Measurements from ENCODE around the gene CFAP74. TPM values are rescaled to one million over a fixed set of nuclear protein-coding genes. Genes with fewer than 3 reads are reported as not detected.

CFAP74 gene
- total RNA-seq, 2 experiments from 2014 or later = not detected

DNA sequence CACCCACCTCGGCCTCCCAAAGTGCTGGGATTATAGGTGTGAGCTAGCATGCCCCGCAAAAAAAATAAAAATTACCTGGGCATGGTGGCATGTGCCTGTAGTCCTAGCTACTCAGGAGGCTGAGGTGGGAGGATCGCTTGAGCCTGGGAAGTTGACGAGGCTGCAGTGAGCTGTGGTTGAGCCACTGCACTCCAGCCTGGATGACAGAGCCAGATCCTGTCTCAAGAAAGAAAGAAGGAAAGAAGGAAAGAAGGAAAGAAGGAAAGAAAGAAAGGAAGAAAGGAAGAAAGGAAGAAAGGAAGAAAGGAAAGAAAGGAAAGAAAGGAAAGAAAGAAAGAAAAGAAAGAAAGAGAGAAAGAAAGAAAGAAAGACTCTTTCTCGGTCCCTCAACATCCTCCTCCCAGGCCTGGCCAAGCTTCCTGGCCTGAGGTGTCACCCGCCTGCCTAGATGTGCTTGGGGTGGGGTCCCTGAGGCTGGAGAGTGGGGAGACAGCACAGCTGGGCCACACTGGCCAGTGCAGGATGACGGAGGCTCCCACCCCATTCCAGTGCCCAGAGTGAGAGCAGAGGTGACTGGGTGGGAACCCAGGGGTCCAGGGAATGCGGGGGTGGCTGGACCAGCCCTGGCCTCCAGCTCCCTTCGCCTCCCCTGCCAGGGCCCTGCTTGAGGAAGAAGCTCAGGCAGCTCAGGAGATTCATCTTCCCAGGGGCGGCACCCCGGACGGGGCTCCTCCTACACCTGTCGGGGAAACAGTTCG is 102.5 kb downstream of the CFAP74 start:
- H3K4me3 Mint-ChIP-seq = no peak overlapping the region
- H3K27me3 Mint-ChIP-seq = peaks cover 1% of the 10 kb centered on the region
- peaks cover 8% of the 10 kb centered on the region for H3K4me1 Mint-ChIP-seq
- no peaks in the 10 kb centered on the region for H3K36me3 Mint-ChIP-seq (ENCODE audit: low read depth)
- CTCF ChIA-PET = interaction anchor here (1.1 to 5.2 kb wide), 4 partner anchors 7 to 132 kb away, joined by 3 to 30 read pairs (median 4); no protein-coding TSS in a partner anchor
- H3K9me3 Mint-ChIP-seq = no peaks in the 10 kb centered on the region
- H3K27ac Mint-ChIP-seq = no peak overlapping the region
- DNase-seq = no peak
- POLR2A ChIA-PET = interaction anchor here (1.0 to 2.1 kb wide), 4 partner anchors 9 to 119 kb away, joined by 3 to 8 read pairs (median 4); no protein-coding TSS in a partner anchor

DNA sequence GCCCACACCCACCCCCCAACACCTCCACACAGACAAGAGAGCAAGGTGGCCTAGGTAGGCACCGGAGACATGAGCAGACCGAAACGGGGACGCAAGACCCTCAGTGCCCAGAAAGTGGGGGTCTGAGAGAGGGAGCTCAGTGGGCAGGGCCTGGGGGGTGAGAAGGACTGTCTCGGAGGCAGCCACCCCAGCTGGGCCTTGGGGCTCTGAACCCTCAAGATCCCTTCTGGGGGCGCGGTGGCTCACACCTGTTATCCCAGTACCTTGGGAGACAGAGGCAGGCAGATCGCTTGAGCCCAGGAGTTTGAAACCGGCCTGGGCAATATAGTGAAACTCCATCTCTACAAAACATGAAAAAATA is 103.6 kb downstream of the CFAP74 start:
- no peak overlapping the region for H3K4me3 Mint-ChIP-seq
- peaks cover 14% of the 10 kb centered on the region for H3K4me1 Mint-ChIP-seq
- H3K36me3 Mint-ChIP-seq (ENCODE audit: low read depth) = no peaks in the 10 kb centered on the region
- no peak overlapping the region for H3K27ac Mint-ChIP-seq
- POLR2A ChIA-PET = interaction anchor here (3.9 kb wide), 1 partner anchor 9 kb away, joined by 20 read pairs; no protein-coding TSS in a partner anchor
- peaks cover 6% of the 10 kb centered on the region for H3K27me3 Mint-ChIP-seq
- CTCF ChIA-PET = interaction anchor here (1.1 to 5.2 kb wide), 2 partner anchors 8 to 131 kb away, joined by 3 to 30 read pairs; no protein-coding TSS in a partner anchor
- H3K9me3 Mint-ChIP-seq = no peaks in the 10 kb centered on the region
- DNase-seq = no peak

DNA sequence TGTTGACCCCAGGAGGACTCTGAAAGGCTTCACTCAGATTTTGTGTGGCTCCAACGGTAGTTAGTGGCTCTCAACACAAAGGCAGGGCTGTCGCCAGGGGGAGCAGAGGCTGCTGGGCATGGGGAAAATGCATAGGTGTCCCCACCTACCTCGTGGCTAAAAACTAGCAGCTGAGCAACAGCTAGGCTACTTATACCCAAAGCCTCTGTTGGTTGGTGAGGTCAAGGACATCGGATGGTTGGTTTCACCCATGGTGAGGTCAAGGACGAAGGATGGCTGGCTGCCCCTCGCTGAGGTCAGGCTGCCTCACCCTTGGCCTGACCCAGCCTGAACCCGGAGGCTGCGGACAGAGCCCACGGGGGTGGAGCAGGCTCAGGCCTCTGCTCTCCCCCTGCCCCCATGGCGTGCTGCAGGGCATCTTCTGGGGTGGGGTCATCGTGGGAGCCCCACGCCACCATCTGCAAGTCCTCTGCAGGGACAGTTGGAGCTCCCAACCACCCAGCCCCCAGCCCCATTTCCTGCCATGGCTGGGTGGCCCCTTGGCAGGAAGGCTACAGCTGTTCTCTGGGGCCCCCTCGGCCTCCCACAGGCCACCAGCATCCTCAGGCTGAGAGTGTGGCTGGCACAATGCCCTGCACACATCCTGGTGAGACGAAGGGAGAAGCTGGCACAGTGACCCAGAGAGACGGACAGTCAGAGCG is 104.2 kb downstream of the CFAP74 start:
- peaks cover 6% of the 10 kb centered on the region for H3K27me3 Mint-ChIP-seq
- ChIA-PET POLR2A (interaction anchor here (1.1 to 3.9 kb wide), 2 partner anchors 10 to 18 kb away, joined by 3 to 20 read pairs; no protein-coding TSS in a partner anchor), CTCF (interaction anchor here (0.6 to 5.2 kb wide), 2 partner anchors 9 to 92 kb away, joined by 7 to 30 read pairs; no protein-coding TSS in a partner anchor)
- no peaks in the 10 kb centered on the region for H3K9me3 Mint-ChIP-seq
- no peaks in the 10 kb centered on the region for H3K36me3 Mint-ChIP-seq (ENCODE audit: low read depth)
- H3K4me1 Mint-ChIP-seq = peaks cover 19% of the 10 kb centered on the region
- no peak for DNase-seq
- no peak overlapping the region for H3K4me3 Mint-ChIP-seq
- H3K27ac Mint-ChIP-seq = no peak overlapping the region

DNA sequence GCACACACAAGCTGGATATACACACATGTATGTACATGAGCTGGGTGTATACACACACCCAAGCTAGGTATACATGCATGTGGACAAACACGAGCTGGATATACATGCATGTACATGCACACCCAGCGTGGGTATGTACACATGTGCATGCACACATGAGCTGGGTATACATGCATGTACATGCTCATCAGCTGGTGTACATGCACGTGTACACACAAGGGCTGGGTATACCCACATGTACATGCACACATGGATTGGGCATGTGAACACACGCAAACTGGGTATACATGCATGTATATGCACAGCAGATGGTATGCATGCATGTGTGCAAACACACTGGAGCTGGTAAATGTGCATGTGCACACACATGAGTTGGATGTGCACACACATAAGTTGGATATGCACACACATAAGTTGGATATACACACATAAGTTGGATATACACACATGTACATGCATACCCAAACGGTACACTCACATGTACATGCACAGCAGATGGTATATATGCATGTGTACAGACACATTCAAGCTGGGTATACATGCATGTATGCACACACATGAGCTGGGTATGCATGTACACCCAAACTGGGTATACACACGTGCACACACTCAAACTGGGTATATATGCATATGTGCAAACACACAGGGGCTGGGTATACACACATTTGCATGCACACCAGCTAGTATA is 105.2 kb downstream of the CFAP74 start:
- ChIA-PET POLR2A (interaction anchor here (1.1 to 3.9 kb wide), 3 partner anchors 10 to 17 kb away, joined by 3 to 20 read pairs (median 11); no protein-coding TSS in a partner anchor), CTCF (interaction anchor here (1.1 to 5.2 kb wide), 3 partner anchors 7 to 122 kb away, joined by 5 to 30 read pairs (median 7); no protein-coding TSS in a partner anchor)
- Mint-ChIP-seq H3K4me1 (peaks cover 20% of the 10 kb centered on the region), H3K27ac (no peak overlapping the region), H3K27me3 (peaks cover 6% of the 10 kb centered on the region), H3K36me3 (ENCODE audit: low read depth) (no peaks in the 10 kb centered on the region), H3K9me3 (no peaks in the 10 kb centered on the region), H3K4me3 (no peak overlapping the region)
- no peak for DNase-seq

DNA sequence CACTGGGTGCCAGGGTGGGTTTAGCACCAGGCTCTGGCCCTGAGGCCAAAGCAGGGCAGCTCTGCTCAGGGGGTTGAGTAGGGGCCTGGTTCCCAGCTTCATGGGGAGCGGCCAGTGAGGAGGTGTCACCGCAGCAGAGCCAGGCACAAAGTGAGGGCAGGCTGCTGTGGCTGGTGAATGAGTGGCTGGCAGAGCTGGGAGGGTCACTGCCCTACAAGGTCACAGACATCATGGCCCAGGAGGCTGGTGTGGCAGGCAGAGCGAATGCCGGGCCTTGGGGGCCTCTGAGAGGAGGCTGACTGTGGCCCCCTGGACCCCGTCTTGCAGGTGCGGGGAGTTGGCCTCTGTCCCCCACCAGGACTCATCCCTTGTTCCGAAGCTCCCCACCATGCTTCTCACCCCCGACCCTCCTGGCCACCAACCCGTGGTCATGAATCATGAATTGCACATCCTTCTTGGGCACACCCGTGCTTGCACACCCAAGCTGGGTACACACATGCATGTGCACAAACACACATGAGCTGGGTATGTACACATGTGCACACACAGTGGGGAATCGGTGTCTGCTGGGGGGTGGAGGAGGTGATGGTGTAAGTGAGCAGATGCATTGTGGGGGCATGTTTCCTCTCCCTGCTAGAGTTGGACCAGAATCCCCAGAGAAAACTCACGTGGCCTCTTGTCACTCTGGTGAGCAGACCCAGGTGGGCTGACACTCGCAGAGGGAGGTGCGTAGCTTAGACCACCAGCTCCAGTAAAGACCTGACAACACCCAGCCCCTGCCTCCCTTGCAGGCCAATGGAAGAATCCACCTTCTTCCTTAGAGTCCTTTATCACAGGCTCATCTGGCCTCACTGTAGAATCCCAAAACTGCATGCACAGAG is 107.9 kb downstream of the CFAP74 start:
- Mint-ChIP-seq H3K4me3 (no peak overlapping the region), H3K36me3 (ENCODE audit: low read depth) (peaks cover 7% of the 10 kb centered on the region), H3K27ac (no peak overlapping the region), H3K4me1 (peaks cover 32% of the 10 kb centered on the region), H3K9me3 (no peaks in the 10 kb centered on the region), H3K27me3 (peaks cover 6% of the 10 kb centered on the region)
- POLR2A ChIA-PET = interaction anchor here (1.4 to 3.9 kb wide), 2 partner anchors 10 to 13 kb away, joined by 3 to 20 read pairs; no protein-coding TSS in a partner anchor
- DNase-seq = no peak
- CTCF ChIA-PET = interaction anchor here (0.9 to 5.2 kb wide), 3 partner anchors 10 to 13 kb away, joined by 3 to 30 read pairs (median 6); no protein-coding TSS in a partner anchor

DNA sequence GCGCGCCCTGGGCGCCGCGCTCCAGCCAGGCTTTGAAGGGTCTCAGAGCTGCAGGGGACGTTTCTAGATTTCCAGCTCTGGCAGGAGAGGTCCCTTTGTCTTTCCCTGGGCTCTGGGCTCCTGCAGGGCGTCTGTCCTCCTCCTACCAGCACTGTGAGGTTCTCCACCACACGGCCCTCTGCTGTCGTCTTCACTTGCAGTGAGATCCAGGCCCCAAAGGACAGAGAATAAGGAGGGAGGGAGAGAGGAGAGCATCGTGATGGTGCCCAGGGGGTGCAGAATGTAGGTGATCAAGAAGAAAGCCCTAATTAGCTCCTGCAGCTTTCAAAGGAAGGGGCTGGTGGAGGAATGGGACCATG is 108.5 kb downstream of the CFAP74 start:
- POLR2A ChIA-PET = interaction anchor here (1.4 kb wide), 1 partner anchor 11 kb away, joined by 3 read pairs; no protein-coding TSS in a partner anchor

DNA sequence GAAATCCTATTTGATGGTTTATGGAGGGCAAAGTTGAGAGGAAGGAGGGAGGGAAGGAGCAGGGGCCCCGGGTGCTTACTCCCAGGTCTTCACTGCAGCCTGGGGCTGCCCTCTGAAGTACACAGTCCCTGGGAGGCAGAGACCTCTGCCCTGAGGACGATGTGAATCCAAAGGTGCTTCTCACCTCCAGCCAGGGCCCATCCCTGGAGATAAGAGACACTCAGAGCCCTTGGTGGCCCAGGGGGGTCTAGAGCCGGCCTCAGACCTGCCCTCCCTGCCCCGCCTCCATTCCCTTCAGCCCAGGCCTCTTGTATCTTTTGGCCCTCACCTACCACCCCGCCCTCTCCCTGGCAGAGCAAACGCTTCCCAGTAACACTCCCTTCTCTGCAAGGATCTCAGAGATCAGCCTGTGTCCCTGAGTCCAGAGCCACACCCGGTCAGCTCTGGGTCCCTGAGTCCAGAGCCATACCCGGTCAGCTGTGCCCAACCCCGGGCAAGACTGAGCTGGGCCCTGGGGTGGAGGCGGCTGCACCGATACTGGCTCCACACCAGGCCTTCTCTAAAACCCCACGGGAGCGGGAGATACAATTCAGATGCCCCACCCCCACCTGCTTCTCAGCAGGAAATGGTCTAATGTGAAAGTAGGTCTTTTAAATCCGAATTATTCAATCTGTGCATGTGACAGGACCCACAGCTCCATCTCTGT is 109.1 kb downstream of the CFAP74 start:
- H3K4me1 Mint-ChIP-seq = peaks cover 32% of the 10 kb centered on the region
- ChIA-PET POLR2A (interaction anchor here (1.3 to 1.4 kb wide), 2 partner anchors 11 to 114 kb away, joined by 3 read pairs; no protein-coding TSS in a partner anchor), CTCF (interaction anchor here (0.7 to 1.0 kb wide), 3 partner anchors 11 to 14 kb away, joined by 3 to 6 read pairs (median 5); no protein-coding TSS in a partner anchor)
- peaks cover 6% of the 10 kb centered on the region for H3K27me3 Mint-ChIP-seq
- H3K9me3 Mint-ChIP-seq = no peaks in the 10 kb centered on the region
- H3K27ac Mint-ChIP-seq = peak overlapping the region; percentile 21
- H3K36me3 Mint-ChIP-seq (ENCODE audit: low read depth) = peaks cover 7% of the 10 kb centered on the region
- H3K4me3 Mint-ChIP-seq = no peak overlapping the region
- no peak for DNase-seq

More for the DNA sequence above, 108.5 kb downstream of the CFAP74 start:
- peaks cover 7% of the 10 kb centered on the region for H3K36me3 Mint-ChIP-seq (ENCODE audit: low read depth)
- CTCF ChIA-PET = interaction anchor here (0.9 to 1.0 kb wide), 2 partner anchors 11 to 14 kb away, joined by 5 to 6 read pairs; no protein-coding TSS in a partner anchor
- H3K4me3 Mint-ChIP-seq = no peak overlapping the region
- DNase-seq = no peak
- H3K27me3 Mint-ChIP-seq = peaks cover 6% of the 10 kb centered on the region
- peaks cover 32% of the 10 kb centered on the region for H3K4me1 Mint-ChIP-seq
- no peaks in the 10 kb centered on the region for H3K9me3 Mint-ChIP-seq
- H3K27ac Mint-ChIP-seq = no peak overlapping the region

DNA sequence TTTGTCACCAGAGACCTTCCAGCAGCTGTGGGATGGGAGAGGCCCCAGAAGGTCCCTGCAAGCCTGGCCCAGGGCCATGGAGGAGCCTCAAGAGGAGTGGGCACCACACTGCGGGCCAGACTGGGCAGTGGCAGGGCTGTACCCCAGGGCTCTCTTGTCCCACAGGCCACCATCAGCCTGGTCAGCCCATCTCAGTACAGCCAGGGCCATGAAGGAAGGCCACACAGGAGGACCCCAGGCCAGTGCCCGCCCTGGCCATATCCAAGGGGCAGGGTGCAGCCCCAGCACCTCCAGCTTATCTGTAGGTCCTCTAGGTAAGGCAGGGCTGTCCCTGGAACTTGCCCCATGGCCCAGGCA is 109.6 kb downstream of the CFAP74 start:
- no peak for DNase-seq
- Mint-ChIP-seq H3K27me3 (peaks cover 6% of the 10 kb centered on the region), H3K9me3 (no peaks in the 10 kb centered on the region), H3K4me3 (no peak overlapping the region), H3K4me1 (peaks cover 31% of the 10 kb centered on the region), H3K27ac (no peak overlapping the region), H3K36me3 (ENCODE audit: low read depth) (peaks cover 12% of the 10 kb centered on the region)
- ChIA-PET CTCF (interaction anchor here (0.7 to 1.0 kb wide), 2 partner anchors 12 to 15 kb away, joined by 3 to 5 read pairs; no protein-coding TSS in a partner anchor), POLR2A (interaction anchor here (1.3 kb wide), 1 partner anchor 114 kb away, joined by 3 read pairs; no protein-coding TSS in a partner anchor)

DNA sequence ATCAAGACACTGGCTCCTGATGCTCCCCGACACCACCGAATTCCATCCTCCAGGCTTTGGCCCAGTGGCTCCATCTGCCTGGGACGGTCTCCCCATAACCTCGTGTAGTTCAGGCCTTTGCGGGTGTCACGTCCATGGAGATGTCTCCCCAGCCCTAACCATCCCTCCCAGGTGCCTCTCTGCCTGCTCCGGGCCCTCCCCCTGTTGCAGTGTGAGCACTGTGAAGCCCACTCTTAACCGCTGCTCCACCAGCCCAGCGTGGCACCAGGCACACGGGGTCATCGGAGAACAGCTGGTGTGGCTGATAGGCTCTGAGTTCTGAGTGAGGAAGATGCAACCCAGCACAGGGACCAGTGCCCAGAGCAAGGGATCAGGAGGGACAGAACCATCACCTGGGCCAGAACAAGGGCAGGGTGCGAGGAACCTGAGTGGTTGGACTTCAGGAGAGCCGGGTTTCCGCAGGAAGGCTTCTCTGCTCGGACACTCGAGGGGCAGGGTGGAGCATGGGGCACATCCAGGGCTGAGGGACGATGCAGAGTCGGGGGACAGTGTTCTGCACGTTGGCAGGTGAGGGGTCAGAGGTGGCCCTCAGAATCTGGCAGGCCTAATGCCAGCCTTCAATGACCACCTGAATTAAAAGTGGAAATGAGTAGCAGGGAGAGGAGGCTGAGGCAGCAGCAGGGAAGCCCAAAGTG is 110.1 kb downstream of the CFAP74 start:
- peak overlapping the region; percentile 10 for H3K4me3 Mint-ChIP-seq
- peaks cover 37% of the 10 kb centered on the region for H3K4me1 Mint-ChIP-seq
- CTCF ChIA-PET = interaction anchor here (0.7 kb wide), 1 partner anchor 12 kb away, joined by 3 read pairs; no protein-coding TSS in a partner anchor
- POLR2A ChIA-PET = interaction anchor here (1.3 kb wide), 1 partner anchor 113 kb away, joined by 3 read pairs; no protein-coding TSS in a partner anchor
- DNase-seq = no peak
- no peaks in the 10 kb centered on the region for H3K9me3 Mint-ChIP-seq
- peak overlapping the region; percentile 59 for H3K27ac Mint-ChIP-seq
- H3K36me3 Mint-ChIP-seq (ENCODE audit: low read depth) = peaks cover 15% of the 10 kb centered on the region
- peaks cover 6% of the 10 kb centered on the region for H3K27me3 Mint-ChIP-seq

DNA sequence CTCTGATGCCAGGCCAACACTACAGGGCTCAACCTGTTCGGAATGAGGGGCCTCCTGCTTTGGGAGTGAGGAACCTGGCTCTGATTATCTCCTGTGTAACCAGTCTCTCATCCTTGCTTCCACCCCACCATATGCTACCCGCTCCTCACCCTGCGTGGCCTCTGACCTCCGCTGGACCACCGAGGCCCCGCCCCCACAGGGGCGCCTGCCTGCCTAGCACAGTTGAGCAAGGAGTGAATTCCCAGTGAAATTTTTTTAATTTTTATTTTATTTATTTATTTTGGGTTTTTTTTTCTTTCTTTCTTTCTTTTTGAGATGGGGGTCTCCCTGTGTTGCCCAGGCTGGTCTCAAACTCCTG is 110.8 kb downstream of the CFAP74 start:
- Mint-ChIP-seq H3K4me3 (peak overlapping the region; percentile 83), H3K27me3 (peaks cover 6% of the 10 kb centered on the region), H3K27ac (peak overlapping the region; percentile 76), H3K4me1 (peaks cover 40% of the 10 kb centered on the region), H3K36me3 (ENCODE audit: low read depth) (peaks cover 21% of the 10 kb centered on the region), H3K9me3 (no peaks in the 10 kb centered on the region)
- ChIA-PET CTCF (interaction anchor here (1.6 to 1.8 kb wide), 2 partner anchors 13 to 16 kb away, joined by 7 read pairs; no protein-coding TSS in a partner anchor), POLR2A (interaction anchor here (1.3 kb wide), 3 partner anchors 9 to 69 kb away, joined by 3 to 8 read pairs (median 4); no protein-coding TSS in a partner anchor)
- no peak for DNase-seq

Measured in activated CD4-positive, alpha-beta memory T cell treated with anti-CD3 and anti-CD28 coated beads, Interleukin-2, amount 10 ng/mL, durations not matched to agents 7 days and 5 days (primary cell).